GM23338 (cell line): Measurements from ENCODE around the gene C1GALT1C1L. TPM values are rescaled to one million over a fixed set of nuclear protein-coding genes. Genes with fewer than 3 reads are reported as not detected.

ENCODE experiments used
- ATAC-seq: fragments of 200-7000 bp; cut with Tn5 transposase; 3 replicates; pipeline ENCODE4 v1.9.1; 2020
- DNase-seq: peaks from one replicate; pipeline ENCODE4 v3.0.0-alpha.2; 2015; ENCODE audit warnings: low spot score
- H2AFZ ChIP-seq: fragments of 200-600 bp; sonication (generic); 2 replicates; pipeline ENCODE4 v1.8.0; 2016; ENCODE audit warnings: antibody characterized with exemption, mild to moderate bottlenecking, moderate library complexity
- H3F3A ChIP-seq: fragments of 200-600 bp; sonication (generic); replicated peaks from 2 replicates; pipeline ENCODE4 v1.8.0; 2017; ENCODE audit warnings: antibody characterized with exemption, mixed run types, low read depth
- H3K27ac ChIP-seq: fragments of 200-600 bp; sonication (generic); 2 replicates; pipeline ENCODE4 v1.6.1; 2016; ENCODE audit warnings: low read depth
- H3K27me3 ChIP-seq: fragments of 200-600 bp; sonication (generic); 2 replicates; pipeline ENCODE4 v1.8.0; 2016; ENCODE audit warnings: mild to moderate bottlenecking, mixed run types, moderate library complexity; ENCODE audit not compliant: insufficient read depth
- H3K36me3 ChIP-seq: fragments of 200-600 bp; sonication (generic); 2 replicates; pipeline ENCODE4 v1.8.0; 2016; ENCODE audit warnings: mild to moderate bottlenecking; ENCODE audit not compliant: insufficient read depth
- H3K4me1 ChIP-seq: fragments of 200-600 bp; sonication (generic); 2 replicates; pipeline ENCODE4 v1.8.0; 2016; ENCODE audit warnings: mild to moderate bottlenecking, moderate library complexity; ENCODE audit not compliant: insufficient read depth
- H3K4me2 ChIP-seq: fragments of 200-600 bp; sonication (generic); 2 replicates; pipeline ENCODE4 v1.7.1; 2017; ENCODE audit warnings: mixed run types
- H3K4me3 ChIP-seq: fragments of 200-600 bp; sonication (generic); 2 replicates; pipeline ENCODE4 v1.6.1; 2016; ENCODE audit warnings: mixed run types
- H3K79me2 ChIP-seq: fragments of 200-600 bp; sonication (generic); replicated peaks from 2 replicates; pipeline ENCODE4 v1.8.0; 2017; ENCODE audit warnings: mild to moderate bottlenecking; ENCODE audit not compliant: insufficient read depth
- H3K9me2 ChIP-seq: fragments of 200-600 bp; sonication (generic); 2 replicates; pipeline ENCODE4 v1.8.0; 2017; ENCODE audit not compliant: insufficient read depth
- H4K20me1 ChIP-seq: fragments of 200-600 bp; sonication (generic); replicated peaks from 2 replicates; pipeline ENCODE4 v1.8.0; 2017; ENCODE audit warnings: mild to moderate bottlenecking; ENCODE audit not compliant: insufficient read depth
- H3K27ac Mint-ChIP-seq: 2 replicates; pipeline ENCODE4 v1.8.0; 2020; ENCODE audit warnings: inconsistent platforms, mild to moderate bottlenecking, moderate library complexity, mixed read lengths
- H3K27me3 Mint-ChIP-seq: 3 replicates; pipeline ENCODE4 v1.8.0; 2022; ENCODE audit warnings: low read depth, mild to moderate bottlenecking, moderate library complexity, mixed read lengths, inconsistent platforms; ENCODE audit not compliant: insufficient read depth, poor library complexity
- H3K36me3 Mint-ChIP-seq: 3 replicates; pipeline ENCODE4 v1.8.0; 2021; ENCODE audit warnings: low read depth, mild to moderate bottlenecking, inconsistent platforms, moderate library complexity, mixed read lengths
- H3K4me1 Mint-ChIP-seq: 3 replicates; pipeline ENCODE4 v1.8.0; 2020; ENCODE audit warnings: mild to moderate bottlenecking, inconsistent platforms, mixed read lengths
- H3K4me3 Mint-ChIP-seq: 3 replicates; pipeline ENCODE4 v1.8.0; 2021; ENCODE audit warnings: moderate library complexity, mild to moderate bottlenecking, inconsistent platforms, mixed read lengths
- H3K9me3 Mint-ChIP-seq: 3 replicates; pipeline ENCODE4 v1.8.0; 2020; ENCODE audit warnings: moderate library complexity, mild to moderate bottlenecking, inconsistent platforms, mixed read lengths
- CREB1 ChIP-seq: fragments of 250-450 bp; sonication (Bioruptor Pico); IDR thresholded peaks from 2 replicates; pipeline ENCODE4 v1.5.0; 2020; ENCODE audit warnings: low read depth, mild to moderate bottlenecking, moderate library complexity
- EZH2 ChIP-seq: fragments of 200-600 bp; sonication (generic); IDR thresholded peaks from one replicate; pipeline ENCODE4 v1.8.0; 2017; ENCODE audit warnings: antibody characterized with exemption, mild to moderate bottlenecking, low read depth; ENCODE audit not compliant: unreplicated experiment
- EZH2phosphoT487 ChIP-seq: fragments of 200-600 bp; sonication (generic); IDR thresholded peaks from one replicate; pipeline ENCODE4 v1.8.1; 2018; ENCODE audit warnings: antibody characterized with exemption; ENCODE audit not compliant: unreplicated experiment
- JUNB ChIP-seq: IDR thresholded peaks from one replicate; pipeline ENCODE4 v1.6.1; 2016; ENCODE audit warnings: antibody characterized with exemption; ENCODE audit not compliant: unreplicated experiment
- NANOG ChIP-seq: IDR thresholded peaks from 2 replicates; pipeline ENCODE4 v1.6.1; 2016; ENCODE audit warnings: antibody characterized with exemption, borderline replicate concordance
- POLR2AphosphoS5 ChIP-seq: IDR thresholded peaks from 2 replicates; pipeline ENCODE4 v1.6.1; 2016; ENCODE audit warnings: antibody characterized with exemption, low read depth
- STAT1 ChIP-seq: IDR thresholded peaks from one replicate; pipeline ENCODE4 v1.6.1; 2016; ENCODE audit warnings: antibody characterized with exemption; ENCODE audit not compliant: unreplicated experiment
- ZNF114 ChIP-seq: fragments of 250-450 bp; sonication (Bioruptor Pico); IDR thresholded peaks from 2 replicates; pipeline ENCODE4 v1.5.0; 2020; ENCODE audit warnings: mild to moderate bottlenecking, moderate library complexity
- ZNF331 ChIP-seq: fragments of 250-450 bp; sonication (Bioruptor Pico); IDR thresholded peaks from 2 replicates; pipeline ENCODE4 v1.5.0; 2020; ENCODE audit warnings: low read depth, mild to moderate bottlenecking, moderate library complexity
- polyA plus RNA-seq: library from polyadenylated mRNA; unstranded; fragments of >200 nt; fragmentation: Nextera tagmentation; extraction: Ambion mirVana; gene quantifications from 2 replicates; pipeline ENCODE4 v1.2.1, GENCODE V29; 2016
- total RNA-seq: library from RNA; depleted of rRNA; stranded (reverse); fragments of >200 nt; shearing (Covaris generic); gene quantifications from 2 replicates; pipeline ENCODE4 v1.2.3, GENCODE V29; 2014
- TF ChIP-seq, protein P1 (sequence below): IDR thresholded peaks from one replicate; pipeline ENCODE4 v1.6.1; 2018; ENCODE audit warnings: antibody characterized with exemption; ENCODE audit not compliant: unreplicated experiment
- TF ChIP-seq, protein P2 (sequence below), 2 experiments: fragments of 200-600 bp in 1 of 2; sonication (generic) in 1 of 2; conservative IDR thresholded peaks; 2 replicates each; pipeline versions ENCODE4 v1.5.1 to v1.6.1; 2016 to 2017; ENCODE audit warnings: antibody characterized with exemption in 2 of 2, low read depth in 2 of 2, mild to moderate bottlenecking in 2 of 2, moderate library complexity in 1 of 2
- TF ChIP-seq, protein P3 (sequence below): IDR thresholded peaks from 2 replicates; pipeline ENCODE4 v1.6.1; 2016; ENCODE audit warnings: antibody characterized with exemption
- TF ChIP-seq, protein P4 (sequence below): fragments of 250-450 bp; sonication (Bioruptor Pico); IDR thresholded peaks from 2 replicates; pipeline ENCODE4 v1.5.0; 2020; ENCODE audit warnings: mild to moderate bottlenecking, moderate library complexity

Gene C1GALT1C1L
- total and polyA plus RNA-seq, 2 experiments from 2014 or later, result 0.17 to 0.99 TPM

DNA sequence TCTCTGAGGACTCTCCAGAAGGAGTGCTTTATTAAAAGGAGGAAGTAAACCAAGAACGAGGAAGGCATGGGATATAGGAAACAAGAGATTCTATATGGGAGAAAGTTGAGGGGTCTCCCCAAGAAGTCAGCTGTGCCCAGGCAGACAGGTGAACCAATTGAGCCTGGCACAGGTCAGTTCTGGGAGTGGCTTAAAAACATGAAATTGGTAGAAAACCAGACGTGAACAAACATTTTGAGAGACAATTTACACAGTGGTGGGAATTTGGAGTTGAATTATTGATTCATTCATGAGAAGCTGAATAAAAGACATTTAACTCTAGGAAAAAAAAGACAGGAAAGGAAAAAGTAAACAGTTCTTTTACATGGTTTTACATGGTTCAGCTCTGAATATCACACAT, 22.7 kb downstream of the C1GALT1C1L start:
- Mint-ChIP-seq H3K4me3 (no peak overlapping the region), H3K36me3 (no peaks in the 10 kb centered on the region), H3K27me3 (peaks cover 1% of the 10 kb centered on the region), H3K27ac (no peak overlapping the region), H3K9me3 (no peaks in the 10 kb centered on the region), H3K4me1 (no peaks in the 10 kb centered on the region)
- Histone ChIP-seq H2AFZ (no peak overlapping the region), H3K36me3 (no peaks in the 10 kb centered on the region), H3K79me2 (no peaks in the 10 kb centered on the region), H3K27me3 (no peaks in the 10 kb centered on the region), H3K9me2 (no peaks in the 10 kb centered on the region), H3K4me1 (no peaks in the 10 kb centered on the region), H3K4me3 (no peak overlapping the region), H3F3A (no peaks in the 10 kb centered on the region), H3K4me2 (no peak overlapping the region), H4K20me1 (no peaks in the 10 kb centered on the region), H3K27ac (no peak overlapping the region)
- no peak for TF ChIP-seq ZNF114 (CRISPR knock-in tag)
- TF ChIP-seq, protein P1, sequence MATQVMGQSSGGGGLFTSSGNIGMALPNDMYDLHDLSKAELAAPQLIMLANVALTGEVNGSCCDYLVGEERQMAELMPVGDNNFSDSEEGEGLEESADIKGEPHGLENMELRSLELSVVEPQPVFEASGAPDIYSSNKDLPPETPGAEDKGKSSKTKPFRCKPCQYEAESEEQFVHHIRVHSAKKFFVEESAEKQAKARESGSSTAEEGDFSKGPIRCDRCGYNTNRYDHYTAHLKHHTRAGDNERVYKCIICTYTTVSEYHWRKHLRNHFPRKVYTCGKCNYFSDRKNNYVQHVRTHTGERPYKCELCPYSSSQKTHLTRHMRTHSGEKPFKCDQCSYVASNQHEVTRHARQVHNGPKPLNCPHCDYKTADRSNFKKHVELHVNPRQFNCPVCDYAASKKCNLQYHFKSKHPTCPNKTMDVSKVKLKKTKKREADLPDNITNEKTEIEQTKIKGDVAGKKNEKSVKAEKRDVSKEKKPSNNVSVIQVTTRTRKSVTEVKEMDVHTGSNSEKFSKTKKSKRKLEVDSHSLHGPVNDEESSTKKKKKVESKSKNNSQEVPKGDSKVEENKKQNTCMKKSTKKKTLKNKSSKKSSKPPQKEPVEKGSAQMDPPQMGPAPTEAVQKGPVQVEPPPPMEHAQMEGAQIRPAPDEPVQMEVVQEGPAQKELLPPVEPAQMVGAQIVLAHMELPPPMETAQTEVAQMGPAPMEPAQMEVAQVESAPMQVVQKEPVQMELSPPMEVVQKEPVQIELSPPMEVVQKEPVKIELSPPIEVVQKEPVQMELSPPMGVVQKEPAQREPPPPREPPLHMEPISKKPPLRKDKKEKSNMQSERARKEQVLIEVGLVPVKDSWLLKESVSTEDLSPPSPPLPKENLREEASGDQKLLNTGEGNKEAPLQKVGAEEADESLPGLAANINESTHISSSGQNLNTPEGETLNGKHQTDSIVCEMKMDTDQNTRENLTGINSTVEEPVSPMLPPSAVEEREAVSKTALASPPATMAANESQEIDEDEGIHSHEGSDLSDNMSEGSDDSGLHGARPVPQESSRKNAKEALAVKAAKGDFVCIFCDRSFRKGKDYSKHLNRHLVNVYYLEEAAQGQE, result no peak
- TF ChIP-seq JUNB, result no peak
- TF ChIP-seq, protein P2, sequence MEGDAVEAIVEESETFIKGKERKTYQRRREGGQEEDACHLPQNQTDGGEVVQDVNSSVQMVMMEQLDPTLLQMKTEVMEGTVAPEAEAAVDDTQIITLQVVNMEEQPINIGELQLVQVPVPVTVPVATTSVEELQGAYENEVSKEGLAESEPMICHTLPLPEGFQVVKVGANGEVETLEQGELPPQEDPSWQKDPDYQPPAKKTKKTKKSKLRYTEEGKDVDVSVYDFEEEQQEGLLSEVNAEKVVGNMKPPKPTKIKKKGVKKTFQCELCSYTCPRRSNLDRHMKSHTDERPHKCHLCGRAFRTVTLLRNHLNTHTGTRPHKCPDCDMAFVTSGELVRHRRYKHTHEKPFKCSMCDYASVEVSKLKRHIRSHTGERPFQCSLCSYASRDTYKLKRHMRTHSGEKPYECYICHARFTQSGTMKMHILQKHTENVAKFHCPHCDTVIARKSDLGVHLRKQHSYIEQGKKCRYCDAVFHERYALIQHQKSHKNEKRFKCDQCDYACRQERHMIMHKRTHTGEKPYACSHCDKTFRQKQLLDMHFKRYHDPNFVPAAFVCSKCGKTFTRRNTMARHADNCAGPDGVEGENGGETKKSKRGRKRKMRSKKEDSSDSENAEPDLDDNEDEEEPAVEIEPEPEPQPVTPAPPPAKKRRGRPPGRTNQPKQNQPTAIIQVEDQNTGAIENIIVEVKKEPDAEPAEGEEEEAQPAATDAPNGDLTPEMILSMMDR (conservative IDR thresholded peaks at IDR 0.05; ENCODE audit: low read depth in 2 of 2), result no peak
- no peak for TF ChIP-seq EZH2phosphoT487
- TF ChIP-seq CREB1 (CRISPR knock-in tag), result no peak
- TF ChIP-seq, protein P3, sequence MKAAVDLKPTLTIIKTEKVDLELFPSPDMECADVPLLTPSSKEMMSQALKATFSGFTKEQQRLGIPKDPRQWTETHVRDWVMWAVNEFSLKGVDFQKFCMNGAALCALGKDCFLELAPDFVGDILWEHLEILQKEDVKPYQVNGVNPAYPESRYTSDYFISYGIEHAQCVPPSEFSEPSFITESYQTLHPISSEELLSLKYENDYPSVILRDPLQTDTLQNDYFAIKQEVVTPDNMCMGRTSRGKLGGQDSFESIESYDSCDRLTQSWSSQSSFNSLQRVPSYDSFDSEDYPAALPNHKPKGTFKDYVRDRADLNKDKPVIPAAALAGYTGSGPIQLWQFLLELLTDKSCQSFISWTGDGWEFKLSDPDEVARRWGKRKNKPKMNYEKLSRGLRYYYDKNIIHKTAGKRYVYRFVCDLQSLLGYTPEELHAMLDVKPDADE, result no peak
- no peak for TF ChIP-seq NANOG
- TF ChIP-seq EZH2, result no peak
- no peak for TF ChIP-seq ZNF331 (CRISPR knock-in tag)
- TF ChIP-seq, protein P4, sequence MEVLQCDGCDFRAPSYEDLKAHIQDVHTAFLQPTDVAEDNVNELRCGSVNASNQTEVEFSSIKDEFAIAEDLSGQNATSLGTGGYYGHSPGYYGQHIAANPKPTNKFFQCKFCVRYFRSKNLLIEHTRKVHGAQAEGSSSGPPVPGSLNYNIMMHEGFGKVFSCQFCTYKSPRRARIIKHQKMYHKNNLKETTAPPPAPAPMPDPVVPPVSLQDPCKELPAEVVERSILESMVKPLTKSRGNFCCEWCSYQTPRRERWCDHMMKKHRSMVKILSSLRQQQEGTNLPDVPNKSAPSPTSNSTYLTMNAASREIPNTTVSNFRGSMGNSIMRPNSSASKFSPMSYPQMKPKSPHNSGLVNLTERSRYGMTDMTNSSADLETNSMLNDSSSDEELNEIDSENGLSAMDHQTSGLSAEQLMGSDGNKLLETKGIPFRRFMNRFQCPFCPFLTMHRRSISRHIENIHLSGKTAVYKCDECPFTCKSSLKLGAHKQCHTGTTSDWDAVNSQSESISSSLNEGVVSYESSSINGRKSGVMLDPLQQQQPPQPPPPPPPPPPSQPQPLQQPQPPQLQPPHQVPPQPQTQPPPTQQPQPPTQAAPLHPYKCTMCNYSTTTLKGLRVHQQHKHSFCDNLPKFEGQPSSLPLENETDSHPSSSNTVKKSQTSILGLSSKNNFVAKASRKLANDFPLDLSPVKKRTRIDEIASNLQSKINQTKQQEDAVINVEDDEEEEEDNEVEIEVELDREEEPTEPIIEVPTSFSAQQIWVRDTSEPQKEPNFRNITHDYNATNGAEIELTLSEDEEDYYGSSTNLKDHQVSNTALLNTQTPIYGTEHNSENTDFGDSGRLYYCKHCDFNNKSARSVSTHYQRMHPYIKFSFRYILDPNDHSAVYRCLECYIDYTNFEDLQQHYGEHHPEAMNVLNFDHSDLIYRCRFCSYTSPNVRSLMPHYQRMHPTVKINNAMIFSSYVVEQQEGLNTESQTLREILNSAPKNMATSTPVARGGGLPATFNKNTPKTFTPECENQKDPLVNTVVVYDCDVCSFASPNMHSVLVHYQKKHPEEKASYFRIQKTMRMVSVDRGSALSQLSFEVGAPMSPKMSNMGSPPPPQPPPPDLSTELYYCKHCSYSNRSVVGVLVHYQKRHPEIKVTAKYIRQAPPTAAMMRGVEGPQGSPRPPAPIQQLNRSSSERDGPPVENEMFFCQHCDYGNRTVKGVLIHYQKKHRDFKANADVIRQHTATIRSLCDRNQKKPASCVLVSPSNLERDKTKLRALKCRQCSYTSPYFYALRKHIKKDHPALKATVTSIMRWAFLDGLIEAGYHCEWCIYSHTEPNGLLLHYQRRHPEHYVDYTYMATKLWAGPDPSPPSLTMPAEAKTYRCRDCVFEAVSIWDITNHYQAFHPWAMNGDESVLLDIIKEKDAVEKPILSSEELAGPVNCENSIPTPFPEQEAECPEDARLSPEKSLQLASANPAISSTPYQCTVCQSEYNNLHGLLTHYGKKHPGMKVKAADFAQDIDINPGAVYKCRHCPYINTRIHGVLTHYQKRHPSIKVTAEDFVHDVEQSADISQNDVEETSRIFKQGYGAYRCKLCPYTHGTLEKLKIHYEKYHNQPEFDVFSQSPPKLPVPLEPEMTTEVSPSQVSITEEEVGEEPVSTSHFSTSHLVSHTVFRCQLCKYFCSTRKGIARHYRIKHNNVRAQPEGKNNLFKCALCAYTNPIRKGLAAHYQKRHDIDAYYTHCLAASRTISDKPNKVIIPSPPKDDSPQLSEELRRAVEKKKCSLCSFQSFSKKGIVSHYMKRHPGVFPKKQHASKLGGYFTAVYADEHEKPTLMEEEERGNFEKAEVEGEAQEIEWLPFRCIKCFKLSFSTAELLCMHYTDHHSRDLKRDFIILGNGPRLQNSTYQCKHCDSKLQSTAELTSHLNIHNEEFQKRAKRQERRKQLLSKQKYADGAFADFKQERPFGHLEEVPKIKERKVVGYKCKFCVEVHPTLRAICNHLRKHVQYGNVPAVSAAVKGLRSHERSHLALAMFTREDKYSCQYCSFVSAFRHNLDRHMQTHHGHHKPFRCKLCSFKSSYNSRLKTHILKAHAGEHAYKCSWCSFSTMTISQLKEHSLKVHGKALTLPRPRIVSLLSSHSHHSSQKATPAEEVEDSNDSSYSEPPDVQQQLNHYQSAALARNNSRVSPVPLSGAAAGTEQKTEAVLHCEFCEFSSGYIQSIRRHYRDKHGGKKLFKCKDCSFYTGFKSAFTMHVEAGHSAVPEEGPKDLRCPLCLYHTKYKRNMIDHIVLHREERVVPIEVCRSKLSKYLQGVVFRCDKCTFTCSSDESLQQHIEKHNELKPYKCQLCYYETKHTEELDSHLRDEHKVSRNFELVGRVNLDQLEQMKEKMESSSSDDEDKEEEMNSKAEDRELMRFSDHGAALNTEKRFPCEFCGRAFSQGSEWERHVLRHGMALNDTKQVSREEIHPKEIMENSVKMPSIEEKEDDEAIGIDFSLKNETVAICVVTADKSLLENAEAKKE (CRISPR knock-in tag), result no peak
- no peak for TF ChIP-seq STAT1
- no peak for TF ChIP-seq POLR2AphosphoS5
- DNase-seq (no peak), ATAC-seq (no peak)
